ENCODE results near the gene SMPD1. TPM values are rescaled to one million over a fixed set of nuclear protein-coding genes. Genes with fewer than 3 reads are reported as not detected.
A peak's percentile ranks its signal among the peaks of the same experiment; 100 is the strongest.

The SMPD1 gene
- total and polyA plus RNA-seq, 4 donors, result 19.3 to 69.5 (median 32.9) TPM

GRCh38 chr11:6395470-6396060, 5.3 kb downstream of the SMPD1 start:
- Histone ChIP-seq H3K4me1 (ENCODE audit: control insufficient read depth in 5 of 5, insufficient read depth in 5 of 5, low read length in 5 of 5) (peaks cover 0 to 19% (median 15%) of the 10 kb centered on the region in 5 donors), H3K27me3 (ENCODE audit: control insufficient read depth in 3 of 3, insufficient read depth in 3 of 3, low read length in 2 of 3) (no peaks in the 10 kb centered on the region), H3K36me3 (ENCODE audit: control insufficient read depth in 4 of 4, insufficient read depth in 4 of 4, low read length in 4 of 4) (peaks cover 0 to 19% (median 8%) of the 10 kb centered on the region in 4 donors), H3K9ac (ENCODE audit: insufficient read depth in 1 of 2, low read length in 2 of 2) (no peak overlapping the region), H3K27ac (ENCODE audit: low read depth in 1 of 2, low read length in 1 of 2) (no peak overlapping the region), H3K4me3 (no peak overlapping the region), H3K9me3 (ENCODE audit: control insufficient read depth in 4 of 4, insufficient read depth in 3 of 4, low read length in 3 of 4) (no peaks in the 10 kb centered on the region)
- ATAC-seq (ENCODE audit: insufficient read depth, low FRiP score) (no peak), DNase-seq (no peak)
- WGBS, 2 donors, result 84 to 86% methylated on average over 15 to 16 of the region's 16 CpGs
- TF ChIP-seq CTCF (IDR thresholded peaks at IDR 0.05; ENCODE audit: control extremely low read depth, extremely low read depth), result no peak

- no peak for ATAC-seq (ENCODE audit: insufficient read depth, low FRiP score)
- Histone ChIP-seq H3K36me3 (ENCODE audit: control insufficient read depth in 4 of 4, insufficient read depth in 4 of 4, low read length in 4 of 4) (peaks cover 0 to 25% (median 12%) of the 10 kb centered on the region in 4 donors), H3K4me3 (no peak overlapping the region), H3K9ac (ENCODE audit: insufficient read depth in 1 of 2, low read length in 2 of 2) (no peak overlapping the region), H3K27ac (ENCODE audit: low read depth in 1 of 2, low read length in 1 of 2) (peak overlapping the region in 1 of 2 donors; percentile 44), H3K4me1 (ENCODE audit: control insufficient read depth in 5 of 5, insufficient read depth in 5 of 5, low read length in 5 of 5) (peaks cover 0 to 12% (median 8%) of the 10 kb centered on the region in 5 donors), H3K9me3 (ENCODE audit: control insufficient read depth in 4 of 4, insufficient read depth in 3 of 4, low read length in 3 of 4) (no peaks in the 10 kb centered on the region), H3K27me3 (ENCODE audit: control insufficient read depth in 3 of 3, insufficient read depth in 3 of 3, low read length in 2 of 3) (no peaks in the 10 kb centered on the region)
- DNase-seq, result peak in 2 of 3 donors; percentile 61 to 67
- TF ChIP-seq CTCF (IDR thresholded peaks at IDR 0.05; ENCODE audit: control extremely low read depth, extremely low read depth), result no peak
- whole genome bisulfite sequencing, 2 donors, result 57 to 76% methylated on average over 1 of the region's 1 CpG
These were observed 6.9 kb downstream of the SMPD1 start for GRCh38 chr11:6397156-6397555.

- Histone ChIP-seq H3K27ac (ENCODE audit: low read depth in 1 of 2, low read length in 1 of 2) (peak overlapping the region in 1 of 2 donors; percentile 44), H3K9ac (ENCODE audit: insufficient read depth in 1 of 2, low read length in 2 of 2) (no peak overlapping the region), H3K9me3 (ENCODE audit: control insufficient read depth in 4 of 4, insufficient read depth in 3 of 4, low read length in 3 of 4) (no peaks in the 10 kb centered on the region), H3K4me3 (no peak overlapping the region), H3K27me3 (ENCODE audit: control insufficient read depth in 3 of 3, insufficient read depth in 3 of 3, low read length in 2 of 3) (no peaks in the 10 kb centered on the region), H3K36me3 (ENCODE audit: control insufficient read depth in 4 of 4, insufficient read depth in 4 of 4, low read length in 4 of 4) (peaks cover 0 to 28% (median 12%) of the 10 kb centered on the region in 4 donors), H3K4me1 (ENCODE audit: control insufficient read depth in 5 of 5, insufficient read depth in 5 of 5, low read length in 5 of 5) (peaks cover 0 to 12% (median 8%) of the 10 kb centered on the region in 5 donors)
- ATAC-seq (ENCODE audit: insufficient read depth, low FRiP score), result peak; percentile 23
- TF ChIP-seq CTCF (IDR thresholded peaks at IDR 0.05; ENCODE audit: control extremely low read depth, extremely low read depth), result no peak
- 54 to 70% methylated on average over 3 of the region's 3 CpGs for WGBS, 2 donors
- no peak for DNase-seq
These were observed 7.4 kb downstream of the SMPD1 start for GRCh38 chr11:6397636-6398035.
